Esophagus squamous epithelium (tissue), 4 donors: Measurements from ENCODE around the gene CD209.

ENCODE experiments used
- CTCF ChIP-seq, 6 experiments: fragments of 450-650 bp in 4 of 6; fragments of 200-600 bp in 2 of 6; sonication (generic) in 2 of 6; IDR thresholded peaks; one replicate each; pipeline ENCODE4 v1.5.1; 2016 to 2019; ENCODE audit warnings: antibody characterized with exemption in 6 of 6, mild to moderate bottlenecking in 4 of 6, moderate library complexity in 4 of 6
- POLR2A ChIP-seq, 4 donors: fragments of 450-650 bp; IDR thresholded peaks; one replicate each; pipeline ENCODE4 v1.6.1; 2017; ENCODE audit warnings: antibody characterized with exemption in 4 of 4, mild to moderate bottlenecking in 4 of 4, moderate library complexity in 3 of 4

GRCh38 chr19:7772752-7773291 lies 25.5 kb upstream of the CD209 start:
- TF ChIP-seq CTCF (IDR thresholded peaks at IDR 0.05) (no peak), POLR2A (IDR thresholded peaks at IDR 0.05) (no peak)
